Amygdala (tissue), 56 donors: ENCODE data around the gene TOP2B.

ENCODE experiments used
- DNase-seq, 56 donors: peaks; one replicate each; lab custom pipeline; 2025; lab: John Stamatoyannopoulos, UW

TOP2B gene

GRCh38 chr3:25564075-25564474 lies 100.6 kb downstream of the TOP2B start:
- no peak for DNase-seq

- no peak for DNase-seq
Observed at GRCh38 chr3:25563601-25564000, 101.1 kb downstream of the TOP2B start.

GRCh38 chr3:25558796-25559195 lies 105.9 kb downstream of the TOP2B start:
- DNase-seq, result no peak

- peak in 2 of 56 donors; percentile 3 to 19 for DNase-seq
Observed at GRCh38 chr3:25558121-25558520, 106.6 kb downstream of the TOP2B start.

GRCh38 chr3:25557694-25558093 lies 107.0 kb downstream of the TOP2B start:
- DNase-seq, result no peak

- no peak for DNase-seq
Observed at GRCh38 chr3:25556447-25556846, 108.3 kb downstream of the TOP2B start.

GRCh38 chr3:25555695-25556437 lies 108.8 kb downstream of the TOP2B start:
- no peak for DNase-seq

- DNase-seq, result no peak
Observed at GRCh38 chr3:25554376-25554775, 110.3 kb downstream of the TOP2B start.

GRCh38 chr3:25552251-25552650 lies 112.5 kb downstream of the TOP2B start:
- DNase-seq, result no peak

GRCh38 chr3:25548836-25549235 lies 115.9 kb downstream of the TOP2B start:
- no peak for DNase-seq

- no peak for DNase-seq
Observed at GRCh38 chr3:25547943-25548674, 116.6 kb downstream of the TOP2B start.
